Middle frontal gyrus (tissue), 1 donor: ENCODE results near the gene SLC4A3.
"Not testable (repeated sequence)": the region's sequence is repeated elsewhere in the genome, so short reads cannot be mapped to it uniquely, and the experiment has no call there.

Source experiments
- DNase-seq: peaks from one replicate; pipeline ENCODE4 v3.0.0-alpha.2; 2015; ENCODE audit warnings: low spot score; ENCODE audit errors: extremely low spot score

Gene SLC4A3

DNA sequence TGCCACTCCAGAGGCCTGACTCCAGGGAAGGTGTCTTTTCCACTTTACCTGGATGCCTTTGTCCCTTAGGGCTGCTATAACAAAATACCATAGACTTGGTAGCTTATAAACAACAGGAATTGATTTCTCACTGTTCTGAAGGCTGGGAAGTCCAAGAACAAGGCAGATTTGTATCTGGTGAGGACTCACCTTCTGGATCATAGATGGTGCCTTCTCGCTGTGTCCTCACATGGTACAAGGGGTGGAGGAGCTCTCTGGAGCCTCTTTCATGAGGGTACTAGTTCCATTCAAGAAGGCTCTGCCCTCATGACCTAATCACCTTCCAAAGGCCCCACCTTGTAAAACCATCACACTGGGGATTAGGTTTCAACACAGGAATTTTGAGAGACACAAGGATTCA, 52.1 kb downstream of the SLC4A3 start:
- no peak for DNase-seq

DNA sequence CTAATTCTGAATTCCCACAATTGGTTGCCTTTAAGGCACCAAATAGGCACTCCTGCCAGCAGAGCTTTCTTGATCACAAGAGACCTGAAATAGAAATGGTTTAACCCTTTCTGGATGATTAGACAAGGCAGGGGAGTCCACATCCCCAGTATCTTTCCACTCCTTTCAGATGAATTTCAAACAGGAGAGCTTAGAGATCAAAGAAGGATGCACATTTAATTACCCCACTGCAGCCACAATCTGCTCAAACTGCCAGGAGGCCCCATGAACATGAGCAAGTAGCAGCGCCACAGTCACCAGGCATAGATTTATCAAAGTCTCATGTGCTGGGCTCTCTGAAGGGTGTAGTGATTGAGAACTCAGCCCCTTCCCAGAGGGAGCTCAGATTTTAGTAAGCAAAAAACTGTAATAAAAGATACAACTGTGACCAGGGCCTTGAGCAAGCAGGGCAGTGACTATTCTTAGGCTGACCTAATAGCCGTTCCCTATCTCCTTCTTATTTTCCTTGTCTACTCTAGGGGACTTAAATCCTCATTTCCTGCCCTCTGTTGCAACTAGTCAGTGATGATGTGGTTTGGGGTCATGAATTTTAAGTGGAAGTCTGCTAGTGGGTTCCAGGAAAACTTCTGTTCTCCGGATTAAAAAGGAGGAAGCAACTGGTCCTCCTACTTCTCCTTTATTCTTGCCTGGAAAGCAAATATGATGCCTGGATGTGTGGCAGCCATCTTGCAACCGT, 53.7 kb downstream of the SLC4A3 start:
- no peak for DNase-seq

DNA sequence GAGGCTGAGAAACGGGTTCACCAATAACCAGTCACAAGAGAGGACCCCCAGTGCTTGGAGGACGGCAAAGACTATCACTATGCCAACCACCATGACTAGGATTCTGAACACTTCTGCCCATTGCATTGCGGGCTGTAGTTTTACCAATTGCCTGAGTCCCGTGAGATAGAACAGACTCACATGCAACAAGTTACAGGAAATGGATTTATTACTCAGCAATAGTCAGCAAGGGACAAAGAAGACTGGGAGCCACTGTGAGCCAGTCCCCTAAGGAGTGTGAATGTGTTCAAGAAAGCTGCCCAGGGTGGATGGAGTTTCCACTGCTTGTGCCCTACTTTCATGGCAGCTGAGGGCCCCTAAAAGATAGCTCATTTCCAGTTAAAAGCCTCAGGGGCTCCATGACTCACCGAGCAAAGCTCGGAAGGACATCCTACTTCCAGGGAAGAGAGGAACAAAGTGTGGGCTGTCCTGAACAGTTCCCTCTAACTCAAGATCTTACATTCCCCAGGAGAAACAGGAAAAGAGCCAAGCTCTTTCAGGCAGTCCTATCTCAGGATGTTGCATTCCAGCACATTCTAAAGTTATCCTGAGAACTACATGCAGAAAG, 54.4 kb downstream of the SLC4A3 start:
- no peak for DNase-seq

DNA sequence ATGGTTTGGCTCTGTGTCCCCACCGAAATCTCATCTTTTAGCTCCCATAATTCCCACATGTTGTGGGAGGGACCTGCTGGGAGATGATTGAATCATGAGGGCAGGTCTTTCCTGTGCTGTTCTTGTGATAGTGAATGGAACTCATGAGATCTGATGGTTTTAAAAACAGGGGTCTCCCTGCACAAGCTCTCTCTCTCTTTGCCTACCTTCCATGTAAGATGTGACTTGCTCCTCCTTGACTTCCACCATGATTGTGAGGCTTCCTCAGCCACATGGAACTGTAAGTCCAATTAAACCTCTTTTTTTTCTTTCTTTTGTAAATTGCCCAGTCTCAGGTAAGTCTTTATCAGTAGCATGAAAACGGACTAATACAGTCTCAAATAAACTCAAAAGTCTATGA, 56.0 kb downstream of the SLC4A3 start:
- not testable (repeated sequence) for DNase-seq

DNA sequence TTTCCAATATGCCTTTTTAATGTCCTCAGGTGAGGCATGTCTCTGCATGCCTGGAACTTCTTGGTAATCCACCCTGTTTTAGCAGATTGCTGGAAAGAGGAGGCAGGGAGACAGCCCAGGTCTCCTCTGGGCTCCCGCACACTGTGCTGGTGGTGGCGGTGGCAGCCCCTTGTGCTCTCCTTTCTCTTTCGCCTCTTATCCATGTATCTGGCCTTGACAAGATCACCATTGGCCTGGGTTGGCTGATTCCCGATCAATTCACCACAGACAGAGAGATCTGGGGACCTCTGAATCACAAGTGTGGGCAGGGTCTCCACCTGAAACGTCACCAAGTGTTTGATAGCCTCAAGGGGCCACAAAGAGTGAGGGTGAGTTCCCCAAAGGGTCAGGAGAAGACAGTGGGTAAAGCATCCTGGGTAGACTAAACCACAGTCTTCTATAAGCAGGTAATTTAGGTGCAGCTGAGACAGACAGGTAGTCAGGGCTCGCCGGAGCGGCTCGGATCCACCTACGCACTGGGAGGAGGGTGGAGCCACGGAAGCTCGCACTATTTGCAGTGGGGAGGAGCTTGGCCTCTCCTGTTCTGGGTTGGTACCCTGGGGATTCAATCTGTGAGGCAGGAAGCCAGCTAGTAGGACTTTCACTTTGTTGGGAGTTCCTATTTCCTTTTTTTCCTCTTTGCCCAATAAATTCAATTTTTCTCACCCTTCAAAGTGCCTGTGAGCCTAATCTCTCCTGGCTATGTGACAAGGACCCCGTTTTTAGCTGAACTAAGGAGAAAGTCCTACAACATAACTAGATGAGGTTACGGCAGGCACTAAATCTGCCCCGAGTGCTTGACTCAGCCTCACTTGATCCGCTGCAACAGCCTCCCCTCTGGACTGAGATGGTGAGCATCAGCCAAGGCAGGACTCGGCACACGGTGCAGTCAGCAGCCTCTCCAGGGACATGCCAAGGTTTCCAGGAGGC, 57.6 kb downstream of the SLC4A3 start:
- no peak for DNase-seq

DNA sequence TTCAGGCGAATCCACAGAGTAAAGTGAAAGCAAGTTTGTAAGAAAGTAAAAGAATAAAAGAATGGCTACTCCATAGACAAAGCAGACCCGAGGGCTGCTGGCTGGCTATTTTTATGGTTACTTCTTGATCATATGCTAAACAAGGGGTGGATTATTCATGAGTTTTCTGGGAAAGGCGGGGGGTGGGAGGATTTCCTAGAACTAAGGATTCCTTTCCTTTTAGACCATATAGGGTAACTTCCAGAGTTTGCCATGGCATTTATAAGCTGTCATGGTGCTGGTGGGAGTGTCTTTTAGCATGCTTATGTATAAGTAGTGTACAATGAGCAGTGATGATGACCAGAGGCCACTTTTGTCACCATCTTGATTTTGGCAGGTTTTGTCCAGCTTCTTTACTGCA, 59.8 kb downstream of the SLC4A3 start:
- DNase-seq = no peak

DNA sequence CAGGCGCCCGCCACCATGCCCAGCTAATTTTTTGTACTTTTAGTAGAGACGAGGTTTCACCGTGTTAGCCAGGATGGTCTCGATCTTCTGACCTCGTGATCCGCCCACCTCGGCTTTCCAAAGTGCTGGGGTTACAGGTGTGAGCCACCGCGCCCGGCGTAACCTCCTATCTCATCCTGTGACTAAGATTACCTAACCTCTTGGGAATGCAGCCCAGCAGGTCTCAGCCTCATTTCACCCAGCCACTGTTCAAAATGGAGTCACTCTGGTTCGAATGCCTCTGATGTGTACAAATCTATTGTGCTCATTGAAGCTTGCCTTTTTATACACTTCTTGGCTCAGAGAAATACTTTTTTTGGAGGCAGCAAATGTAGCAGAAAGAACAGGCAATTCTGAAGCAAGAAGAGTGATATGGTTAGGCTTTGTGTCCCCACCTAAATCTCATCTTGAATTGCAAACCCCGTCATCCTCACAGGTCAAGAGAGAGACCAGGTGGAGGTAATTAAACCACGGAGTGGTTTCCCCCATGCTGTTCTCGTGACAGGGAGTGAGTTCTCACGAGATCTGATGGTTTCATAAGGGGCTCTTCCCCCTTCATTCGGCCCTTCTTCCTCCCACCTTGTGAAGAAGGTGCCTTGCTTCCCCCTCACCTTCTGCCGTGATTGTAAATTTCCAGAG, 60.6 kb downstream of the SLC4A3 start:
- no peak for DNase-seq

DNA sequence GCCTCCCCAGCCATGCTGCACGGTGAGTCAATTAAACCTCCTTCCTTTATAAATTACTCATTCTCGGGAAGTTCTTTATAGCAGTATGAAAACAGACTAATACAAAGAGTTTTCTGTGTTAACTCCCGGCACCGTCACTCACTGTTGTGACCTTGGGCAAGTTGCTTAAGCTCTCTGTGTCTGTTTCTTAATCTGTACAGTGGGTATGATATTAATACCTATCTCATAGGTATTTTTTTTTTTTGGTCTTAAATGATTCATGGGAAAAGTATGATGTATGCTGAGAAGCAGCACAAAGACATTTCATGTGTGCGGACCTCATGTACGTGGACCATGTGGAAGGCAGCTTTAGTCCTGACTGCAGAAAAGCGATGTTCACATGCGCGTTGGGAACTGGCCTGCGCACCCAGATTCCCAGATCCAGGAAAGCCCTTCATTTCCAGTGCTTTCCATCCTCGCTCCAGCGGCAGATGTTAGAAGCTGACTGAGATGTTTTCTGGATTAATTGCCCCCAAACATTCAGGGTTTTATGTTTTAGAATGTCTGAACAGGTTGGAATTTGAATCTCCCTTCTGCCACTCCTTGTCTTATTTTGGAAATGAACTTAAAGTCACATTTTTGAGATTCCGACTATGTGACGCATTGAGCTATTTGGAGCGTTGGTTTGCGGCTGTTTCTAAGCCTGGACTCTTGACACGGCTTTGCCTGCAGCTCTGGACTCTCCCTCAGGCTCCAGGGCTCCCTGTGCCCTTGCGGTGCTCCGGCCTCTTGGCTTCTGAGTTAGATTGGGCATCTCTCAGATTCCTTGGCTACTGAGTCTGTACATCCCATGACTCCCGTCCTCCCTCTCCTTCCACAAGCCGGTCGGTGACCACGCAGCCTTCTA, 61.4 kb downstream of the SLC4A3 start:
- DNase-seq = no peak

DNA sequence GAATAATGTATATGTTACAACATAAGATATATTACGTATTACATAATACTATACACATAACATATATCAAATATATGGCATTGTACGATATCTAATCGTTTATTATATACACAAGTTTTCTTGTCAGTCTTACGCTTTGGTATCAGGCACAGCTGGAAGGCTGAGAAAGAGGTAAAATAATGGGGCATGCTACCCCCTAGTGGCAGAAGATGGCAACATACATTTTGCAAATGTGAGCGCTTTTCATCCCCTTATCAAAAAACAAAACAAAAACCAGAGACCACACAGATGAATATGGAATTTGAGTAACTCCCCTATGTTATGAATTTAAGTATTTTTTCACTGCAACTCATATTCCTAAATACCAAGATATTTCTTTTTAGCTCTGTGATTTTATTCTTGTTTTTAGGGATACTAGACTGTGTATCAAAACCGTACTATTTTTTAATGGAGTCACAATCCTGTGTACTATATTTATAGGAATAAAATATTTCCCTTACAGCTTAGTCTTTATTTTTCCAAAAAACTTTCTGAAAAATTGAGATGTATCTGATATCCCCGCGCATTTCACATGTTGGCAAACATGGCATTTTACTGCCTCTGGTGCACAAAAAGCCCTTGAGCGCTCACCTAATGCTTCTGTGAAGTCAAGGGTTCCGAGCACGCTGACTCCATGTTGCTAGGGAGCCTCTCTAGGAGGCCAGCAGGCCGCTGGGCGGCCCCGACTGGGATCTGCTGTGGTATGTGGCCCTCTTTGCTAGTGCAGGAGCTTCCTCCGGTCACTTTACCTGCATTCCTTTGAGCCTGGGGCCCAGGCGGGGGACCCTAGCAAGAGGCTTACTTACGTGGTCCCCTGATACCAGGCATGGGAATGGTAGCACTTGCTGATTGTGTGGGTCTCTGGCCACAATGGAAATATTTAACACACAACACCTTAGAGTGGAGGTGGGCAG, 62.5 kb downstream of the SLC4A3 start:
- DNase-seq = peak; percentile 8

DNA sequence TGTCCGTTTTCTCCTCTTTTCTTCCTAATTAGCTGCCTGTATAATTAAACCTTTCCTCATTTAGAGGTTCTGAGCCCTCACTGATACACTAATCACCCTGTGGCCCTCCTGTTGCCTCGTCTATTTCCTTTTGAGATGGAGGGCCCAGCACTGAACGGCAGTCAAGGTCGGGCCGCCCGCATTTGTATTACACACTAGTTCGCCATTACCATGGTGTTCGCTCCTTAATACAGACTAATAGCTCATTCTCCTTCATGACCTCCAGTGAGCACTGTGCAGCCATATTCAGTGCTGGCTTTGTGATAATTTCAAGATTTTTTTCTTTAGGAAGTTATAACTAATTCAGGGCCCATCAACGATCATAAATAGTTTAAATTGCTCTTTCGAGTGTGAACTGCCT, 64.1 kb downstream of the SLC4A3 start:
- DNase-seq = no peak
